Stimulated activated CD8-positive, alpha-beta memory T cell treated with anti-CD3 and anti-CD28 coated beads, Interleukin-15, amount 100 ng/mL, for 1 hour (primary cell): ENCODE results near the gene NRCAM.

ENCODE experiments used
- DNase-seq: peaks from one replicate; pipeline ENCODE4 v3.0.0-alpha.2; 2020; ENCODE audit warnings: low read depth

NRCAM gene

DNA sequence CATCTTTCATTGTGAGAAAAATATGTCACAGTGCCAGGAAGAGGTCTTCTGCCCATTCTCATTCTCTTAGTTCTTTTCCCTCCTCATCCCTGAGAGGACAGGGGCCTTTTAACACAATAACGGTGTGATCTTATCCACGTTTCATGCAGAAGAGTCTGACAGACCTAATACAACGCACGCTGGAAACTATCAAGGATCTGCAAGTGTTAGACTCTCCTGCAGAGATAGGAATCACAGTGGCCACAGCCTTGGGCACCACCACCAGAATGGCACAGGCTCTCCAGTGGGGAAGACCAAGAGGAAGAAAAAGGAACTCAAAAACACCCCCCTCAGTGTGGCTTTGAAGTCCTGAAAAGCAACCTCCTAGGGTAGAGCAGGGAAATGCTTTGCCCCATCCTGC lies 253.5 kb downstream of the NRCAM start:
- DNase-seq: no peak

DNA sequence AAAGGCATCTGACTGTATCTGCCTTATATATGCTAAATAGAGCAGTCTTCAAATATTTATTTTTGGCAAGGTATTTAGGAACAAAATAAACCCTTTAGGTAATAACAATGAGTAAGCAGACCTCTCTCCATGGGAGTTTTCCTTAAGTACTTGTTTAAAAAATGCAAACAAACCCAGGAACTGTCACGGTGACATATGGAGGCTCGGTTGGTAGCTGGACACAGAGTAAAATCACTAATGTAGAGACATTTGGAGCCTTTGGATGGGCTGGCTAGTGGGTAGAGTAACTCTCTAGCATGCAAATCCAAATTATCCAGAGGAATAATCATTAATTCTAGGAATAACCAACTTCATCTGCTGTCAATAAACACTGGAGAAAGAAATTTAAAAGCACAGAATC lies 254.5 kb downstream of the NRCAM start:
- no peak for DNase-seq

DNA sequence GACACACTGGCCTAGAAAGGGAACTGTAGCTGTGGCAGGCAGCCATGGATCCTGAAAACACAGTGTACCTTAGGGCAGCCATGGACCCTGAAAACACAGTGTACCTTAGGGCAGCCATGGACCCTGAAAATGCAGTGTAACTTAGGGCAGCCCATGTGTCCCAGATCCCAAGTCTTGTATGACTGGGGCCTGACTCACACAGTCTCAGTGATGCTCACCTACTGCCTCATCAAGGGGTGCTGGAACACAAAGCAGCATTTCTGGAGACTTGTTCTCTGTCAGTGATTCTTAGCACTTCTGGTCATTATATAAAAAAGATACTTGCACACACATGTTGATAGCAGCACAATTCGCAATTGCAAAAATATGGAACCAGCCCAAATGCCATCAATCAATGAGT lies 255.9 kb downstream of the NRCAM start:
- DNase-seq: no peak

DNA sequence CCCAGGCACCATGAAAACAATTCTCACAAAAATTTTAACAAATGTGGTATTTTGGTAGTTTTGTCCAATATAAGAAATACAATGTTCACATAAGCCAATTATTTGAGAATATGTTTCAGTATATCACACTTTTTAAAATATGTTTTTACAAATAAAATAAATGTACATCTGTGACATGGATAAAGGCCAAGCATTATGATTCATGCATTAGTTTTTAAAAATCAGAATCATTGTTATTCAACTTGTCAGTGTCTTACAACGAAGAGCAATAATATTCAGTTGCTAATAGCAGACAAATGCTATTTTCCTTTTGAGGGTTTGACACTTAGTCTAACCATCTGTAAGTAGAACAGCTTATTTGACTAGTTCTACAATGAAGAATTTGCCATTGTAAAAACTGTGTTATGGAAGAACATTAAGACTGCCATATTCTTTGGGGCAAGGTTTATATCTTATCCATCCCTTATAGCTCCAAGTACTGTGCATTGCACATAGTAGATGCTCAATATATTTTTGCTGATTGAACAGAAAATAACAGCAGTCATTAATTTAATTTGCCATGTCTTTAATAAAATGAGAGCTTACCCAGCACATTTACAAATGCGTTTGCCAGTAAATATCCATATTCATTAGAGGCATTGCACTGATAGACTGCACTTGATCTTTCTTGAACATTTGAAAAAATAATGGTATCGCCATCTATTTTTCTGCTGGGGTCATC lies 258.7 kb downstream of the NRCAM start:
- no peak for DNase-seq

DNA sequence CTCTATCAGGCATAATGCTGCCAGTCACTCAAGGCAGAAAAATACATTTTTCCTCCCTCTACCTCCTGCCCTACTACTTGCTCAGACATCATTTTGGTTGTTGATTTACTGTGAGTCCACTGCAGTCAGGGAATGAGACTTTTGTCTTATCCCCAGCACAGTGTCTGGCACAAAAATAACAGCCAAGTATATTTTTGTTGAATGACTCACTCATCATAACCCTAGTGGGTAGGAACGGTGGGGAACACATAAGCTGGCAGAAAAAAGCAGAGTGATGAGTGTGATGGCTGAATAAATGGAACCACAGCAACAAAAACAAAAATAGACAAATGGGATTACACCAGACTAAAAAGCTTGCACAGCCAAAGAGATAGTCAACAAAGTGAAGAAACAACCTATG lies 260.2 kb downstream of the NRCAM start:
- DNase-seq: no peak

DNA sequence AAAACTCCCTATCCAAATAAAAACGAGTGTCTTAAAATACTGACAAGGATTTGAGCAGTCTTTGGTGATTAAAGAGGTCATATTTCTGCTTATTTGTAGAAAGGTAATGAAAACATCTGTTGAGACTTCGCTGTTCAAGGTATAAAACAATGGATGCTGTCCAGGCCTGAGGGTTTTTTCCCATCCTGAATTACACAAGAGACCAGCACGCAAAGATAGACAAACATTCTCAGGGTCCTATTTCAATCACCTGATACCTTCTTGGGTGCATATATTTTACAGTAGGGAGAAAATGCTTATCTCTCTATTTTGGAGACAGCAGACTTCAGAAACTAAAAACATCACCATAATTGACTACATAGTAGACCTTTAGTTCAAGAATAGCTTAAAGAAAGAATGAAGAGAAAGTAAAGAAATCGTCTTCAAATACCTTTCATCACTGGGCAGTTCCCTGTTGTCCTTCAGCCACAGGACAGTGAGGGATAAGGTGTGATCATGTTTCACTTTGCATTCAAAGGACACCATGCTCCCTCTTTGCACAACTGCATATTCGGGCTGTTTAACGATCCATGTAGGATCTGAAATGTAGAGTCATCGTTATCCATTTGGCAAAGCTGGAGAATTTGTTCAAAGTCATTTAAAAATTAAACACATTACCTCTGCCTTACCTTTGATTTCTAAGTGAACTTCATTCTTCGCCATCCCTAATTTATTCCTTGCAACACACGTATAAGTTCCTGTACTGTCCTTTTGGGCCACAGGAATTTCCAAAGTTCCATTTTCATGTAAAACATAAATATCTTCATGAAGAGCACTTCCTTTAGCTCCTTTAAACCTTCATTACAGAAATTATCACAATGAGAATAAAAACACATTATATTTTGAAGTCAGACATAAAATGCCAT lies 262.4 kb downstream of the NRCAM start:
- no peak for DNase-seq

DNA sequence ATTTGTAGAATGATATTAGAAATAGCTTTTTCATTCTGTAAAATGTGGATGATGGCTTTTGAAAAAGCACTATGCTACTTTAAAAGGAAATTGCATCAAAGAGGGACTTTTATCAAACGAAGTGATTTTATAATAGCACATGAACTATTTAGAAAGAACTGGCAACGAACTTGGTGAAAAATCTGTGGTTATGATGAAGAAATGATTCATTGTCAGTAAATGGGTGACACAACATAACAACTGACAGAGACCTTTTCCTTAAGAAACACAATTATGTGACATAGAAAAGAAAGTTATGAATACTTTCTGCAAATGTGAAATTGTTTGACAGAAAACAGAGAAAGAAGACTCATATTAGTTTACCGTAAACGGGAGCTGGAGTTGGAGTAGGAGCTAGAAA lies 265.3 kb downstream of the NRCAM start:
- DNase-seq: no peak

DNA sequence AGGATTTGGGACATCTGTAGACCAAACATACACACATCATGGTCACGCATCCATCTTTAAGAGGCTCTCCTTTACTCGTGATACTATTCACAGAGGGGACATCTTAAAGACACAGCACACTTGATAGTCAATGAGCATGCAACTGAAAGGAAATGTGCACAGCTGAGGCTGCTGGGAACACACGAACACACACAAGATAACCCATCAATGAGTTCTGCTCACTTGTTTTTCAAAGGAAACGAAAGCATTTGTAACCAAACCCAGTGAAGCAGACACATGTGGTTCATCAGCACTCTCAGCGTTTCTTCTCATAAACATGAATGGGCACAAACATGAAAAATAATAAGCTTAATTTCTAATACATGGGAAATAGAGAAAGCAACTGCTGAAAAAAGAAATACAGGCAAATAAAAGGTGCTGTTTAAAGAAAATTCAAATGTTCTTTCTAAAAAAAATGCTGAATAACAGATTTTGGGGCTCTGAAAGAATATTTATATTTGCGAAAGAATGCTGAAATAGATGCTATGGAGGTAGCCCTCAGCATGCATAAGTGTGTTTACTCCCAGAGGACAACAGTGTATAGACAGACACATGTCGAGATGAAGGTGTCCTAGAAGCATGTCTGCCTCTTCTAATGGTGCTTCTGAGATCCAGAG lies 266.4 kb downstream of the NRCAM start:
- no peak for DNase-seq

DNA sequence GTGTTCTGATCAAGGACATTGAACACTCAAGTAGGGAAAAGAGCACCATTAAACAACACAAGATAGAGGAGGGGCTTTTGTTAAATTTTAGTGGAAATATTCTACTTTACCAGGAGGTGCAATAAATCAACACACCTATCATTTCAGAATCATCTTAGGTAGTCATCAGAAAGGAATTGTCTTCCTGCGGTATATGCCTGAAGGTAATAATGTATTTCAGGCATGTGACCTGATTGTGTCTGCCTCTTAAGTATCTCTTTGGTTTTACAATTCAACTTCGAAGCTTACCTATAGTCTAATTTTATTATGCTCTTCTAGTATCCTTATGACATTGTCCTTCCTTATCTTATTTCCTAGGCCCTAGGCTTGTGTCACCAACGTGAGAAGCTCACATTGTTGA lies 267.5 kb downstream of the NRCAM start:
- DNase-seq: no peak

DNA sequence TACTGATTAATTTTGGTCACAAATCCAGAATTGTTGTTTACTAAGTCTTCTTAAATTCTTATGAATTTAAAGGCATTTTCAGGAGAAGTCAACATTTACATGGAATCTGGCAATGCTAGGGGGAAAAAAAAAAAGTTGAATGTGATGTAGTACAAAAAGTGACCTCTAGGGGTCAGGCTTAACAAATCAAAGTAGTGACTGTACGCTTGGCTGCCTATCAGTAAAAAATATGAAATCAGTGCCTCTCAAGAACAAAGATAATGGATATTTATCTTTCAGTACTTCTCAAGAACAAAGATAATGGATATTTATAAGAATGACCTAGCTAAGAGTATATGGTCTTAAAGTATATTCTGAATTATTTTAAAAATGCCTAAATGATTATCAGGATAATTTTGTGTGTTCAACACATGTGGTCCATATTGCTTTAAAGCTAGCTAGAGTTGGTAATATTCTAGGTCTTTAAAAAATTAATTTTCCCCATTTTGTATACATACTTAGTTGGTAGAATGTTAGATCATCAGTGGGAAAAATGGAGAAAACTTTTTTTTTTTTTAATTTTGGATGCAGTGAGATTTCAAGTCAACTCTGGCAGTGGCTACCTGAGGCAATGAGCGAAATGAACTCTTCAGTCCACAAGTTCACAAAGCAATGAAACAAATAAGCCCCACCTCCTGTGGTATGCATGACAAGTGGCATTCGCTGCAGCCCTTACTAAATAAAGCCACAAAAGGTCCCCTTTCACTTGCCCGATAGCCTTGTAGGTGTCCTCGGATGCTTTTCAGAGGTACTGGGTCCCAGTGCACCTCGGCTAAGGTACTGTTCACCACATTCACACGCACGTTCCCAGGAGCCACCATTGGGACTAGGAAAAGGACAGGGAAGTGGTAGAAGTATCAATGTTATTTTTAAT lies 274.9 kb downstream of the NRCAM start:
- no peak for DNase-seq

DNA sequence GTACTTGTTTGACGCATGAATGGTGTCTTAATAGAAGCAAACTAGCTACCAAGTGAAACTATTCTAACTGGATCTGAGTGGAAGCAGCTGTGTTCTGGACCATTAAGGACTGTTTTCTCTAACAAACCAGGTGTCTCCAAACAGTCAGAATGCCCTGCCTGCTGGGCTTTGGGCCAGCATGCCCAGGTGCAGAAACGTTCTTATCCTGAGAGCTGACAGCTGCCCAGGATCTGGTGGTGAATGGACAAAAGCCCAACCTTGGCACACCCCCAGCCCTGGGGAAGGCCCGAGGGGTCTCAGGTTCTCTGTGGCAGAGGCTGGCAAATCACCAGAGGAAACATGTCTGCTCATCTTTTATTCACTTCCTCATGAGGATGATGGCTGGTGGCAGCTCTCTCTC lies 277.8 kb downstream of the NRCAM start:
- DNase-seq: no peak

DNA sequence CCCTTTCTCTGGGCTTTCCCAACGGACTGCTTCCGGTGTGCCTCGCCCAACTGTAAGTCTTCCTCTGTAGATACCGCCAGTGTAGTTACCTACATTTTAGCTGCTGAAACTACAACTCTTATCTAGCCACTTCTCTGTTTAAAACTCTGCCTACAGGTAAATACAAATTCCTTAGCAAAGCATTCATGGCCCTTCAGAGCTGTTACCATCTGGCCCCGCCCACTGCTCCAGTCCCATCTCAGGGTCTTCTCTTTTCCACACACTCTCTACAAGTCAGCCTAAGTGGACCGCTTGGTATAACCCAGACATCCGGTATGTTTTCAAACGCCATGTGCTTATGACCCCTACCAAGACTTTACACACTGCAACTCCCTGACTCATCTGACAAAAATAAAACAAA lies 285.1 kb downstream of the NRCAM start:
- DNase-seq: no peak

DNA sequence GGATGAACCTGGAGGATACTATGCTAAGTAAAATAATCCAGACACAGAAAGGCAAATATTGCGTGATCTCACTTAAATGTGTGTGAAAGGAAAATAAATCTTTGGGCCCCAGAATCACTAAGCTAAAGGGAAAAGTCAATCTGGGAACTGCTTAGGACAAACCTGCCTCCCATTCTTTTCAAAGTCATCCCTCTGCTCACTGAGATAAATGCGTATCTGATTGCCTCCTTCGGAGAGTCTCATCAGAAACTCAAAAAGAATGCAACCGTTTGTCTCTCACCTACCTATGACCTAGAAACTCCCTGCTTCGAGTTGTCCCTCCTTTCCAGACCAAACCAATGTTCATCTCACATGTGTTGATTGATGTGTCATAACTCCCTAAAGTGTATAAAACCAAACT lies 286.0 kb downstream of the NRCAM start:
- DNase-seq: no peak

DNA sequence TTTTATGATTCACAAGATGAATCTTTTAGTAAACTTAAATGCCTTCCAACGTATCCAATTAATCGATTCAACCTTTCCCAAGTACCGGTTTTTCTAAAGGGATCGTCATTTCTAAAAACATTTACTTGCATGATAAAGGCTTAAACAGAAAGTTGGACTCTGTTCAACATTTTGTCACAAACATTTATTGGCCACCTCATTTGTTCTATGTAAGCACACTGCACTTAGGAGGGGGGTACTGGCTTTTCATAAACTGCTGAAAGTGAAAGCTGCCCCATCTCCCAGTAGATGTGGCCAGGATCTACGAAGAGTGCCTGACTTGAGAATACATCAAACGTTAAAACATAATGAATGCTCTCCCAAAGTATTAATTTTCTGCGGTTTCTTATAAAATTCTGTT lies 288.8 kb downstream of the NRCAM start:
- no peak for DNase-seq

DNA sequence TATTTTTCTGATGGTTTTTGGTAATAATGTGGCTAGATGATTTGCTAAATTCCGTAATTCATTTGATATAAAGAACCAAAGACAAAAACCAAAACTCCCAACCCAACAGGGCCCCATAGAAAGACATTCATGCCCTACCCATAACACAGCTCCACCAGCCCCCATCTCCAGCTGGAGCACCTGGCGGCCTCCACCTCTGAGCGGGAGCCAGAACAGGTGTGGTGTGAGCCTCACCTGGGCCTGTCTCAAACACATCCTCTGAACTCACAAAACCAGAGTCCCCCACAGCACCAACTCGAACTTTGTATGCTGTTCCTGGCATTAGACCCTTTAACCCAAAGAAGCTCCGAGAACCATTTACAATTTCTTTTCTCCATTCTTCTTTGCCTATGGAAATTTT lies 289.5 kb downstream of the NRCAM start:
- DNase-seq: no peak

DNA sequence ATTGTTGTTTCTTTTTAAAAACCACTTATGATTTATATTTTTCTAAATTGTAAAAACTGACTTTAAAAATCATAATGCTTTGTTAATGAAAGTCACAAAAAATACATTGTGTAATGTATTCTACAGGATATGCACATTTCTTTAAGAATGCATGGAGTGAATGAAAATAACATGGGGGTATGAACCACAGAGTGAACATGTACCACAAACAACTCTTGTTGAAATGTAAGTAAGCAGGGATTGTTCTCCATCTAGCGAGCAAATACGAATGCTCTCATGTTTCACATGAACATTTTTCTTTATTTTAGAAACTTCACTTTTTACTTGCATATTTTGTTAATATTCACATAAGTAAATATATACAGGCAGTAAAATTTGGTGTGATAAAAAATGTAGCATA lies 290.5 kb downstream of the NRCAM start:
- DNase-seq: no peak

DNA sequence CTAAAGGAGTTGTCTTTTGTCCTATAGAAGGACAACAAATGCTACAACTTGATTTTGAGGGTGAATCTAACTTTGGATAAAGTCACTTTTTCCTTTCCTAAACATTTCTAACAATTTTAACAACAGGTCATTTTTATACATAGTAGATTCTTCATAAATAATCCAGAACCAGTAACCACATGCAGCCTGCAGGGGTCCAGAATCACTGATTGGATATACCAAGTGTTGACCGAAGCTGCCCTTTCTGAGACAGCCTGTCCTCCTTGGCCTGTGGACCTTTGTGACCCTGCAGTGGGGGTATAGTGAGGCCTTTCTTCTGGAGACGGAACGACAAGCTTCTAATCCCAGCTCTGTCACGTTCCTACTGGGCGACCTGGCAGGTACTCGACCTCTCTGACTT lies 291.3 kb downstream of the NRCAM start:
- no peak for DNase-seq

DNA sequence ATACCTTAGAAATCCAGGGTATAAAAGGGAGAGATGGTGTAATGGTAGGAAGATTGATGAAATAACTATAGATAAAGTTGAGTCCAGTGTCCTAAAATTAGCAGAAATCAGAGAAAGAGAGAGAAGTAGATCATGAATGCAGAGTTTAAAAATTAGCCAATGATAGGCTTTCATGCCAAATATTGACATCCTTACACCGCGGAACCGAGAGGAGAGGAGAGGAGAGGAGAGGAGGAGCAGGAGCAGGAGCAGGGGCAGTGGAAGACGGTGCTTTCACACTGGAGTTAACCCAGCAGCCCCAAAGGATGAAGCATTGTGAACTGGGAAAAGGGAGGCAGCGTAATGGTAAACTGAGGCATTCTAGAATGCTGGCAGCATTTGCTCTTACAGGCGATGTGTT lies 291.9 kb downstream of the NRCAM start:
- no peak for DNase-seq

DNA sequence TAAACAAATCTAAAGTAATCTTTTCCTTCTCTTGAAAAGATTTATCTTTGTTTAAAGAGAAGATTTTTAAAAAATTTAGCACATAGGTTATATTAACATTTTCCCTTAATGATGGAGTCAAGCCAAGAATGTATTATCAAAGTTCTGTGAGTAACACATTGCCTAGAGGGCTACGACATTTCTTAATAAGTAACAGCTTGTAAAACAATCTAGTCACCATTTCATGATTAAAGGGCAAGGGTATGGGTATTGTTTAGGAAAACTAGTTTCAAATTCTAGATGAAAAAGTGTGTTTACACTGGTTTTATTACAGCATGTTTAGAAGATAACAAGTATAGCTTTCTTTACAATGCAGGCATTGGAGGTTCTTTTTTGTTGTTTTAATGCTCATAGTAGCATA lies 297.5 kb downstream of the NRCAM start:
- no peak for DNase-seq

DNA sequence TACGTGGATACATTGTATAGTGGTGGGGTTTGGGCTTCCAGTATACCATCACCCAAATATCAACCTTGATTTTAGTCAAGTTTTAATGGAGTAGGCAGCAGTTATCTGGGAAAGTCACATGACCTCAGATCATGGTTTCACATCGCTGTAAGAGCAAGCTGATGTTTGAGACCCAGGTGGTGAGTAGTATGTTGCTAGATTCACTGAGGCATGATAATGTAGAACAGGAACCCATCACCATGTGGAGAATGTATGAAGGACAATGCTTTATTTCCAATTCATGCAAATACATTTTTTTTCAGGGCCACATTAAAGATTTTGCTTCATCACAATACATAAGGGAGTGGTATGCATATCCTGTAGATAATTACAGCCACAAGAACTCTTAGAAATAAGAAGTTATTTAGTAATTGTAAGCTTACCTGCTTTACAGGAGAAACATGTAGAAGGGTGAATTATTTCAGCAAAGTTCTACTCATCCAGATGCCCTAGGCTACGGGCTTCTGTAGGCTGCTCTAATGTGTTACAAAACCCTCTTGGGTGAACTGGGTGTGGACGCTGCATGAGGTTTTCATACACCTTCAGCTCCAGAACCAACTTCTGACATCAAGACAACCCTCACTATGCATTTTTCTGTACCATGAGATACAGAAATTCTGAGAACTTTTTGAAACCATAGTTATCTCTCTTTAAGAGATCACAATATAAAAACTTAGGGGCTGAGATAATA lies 298.5 kb downstream of the NRCAM start:
- DNase-seq: no peak

DNA sequence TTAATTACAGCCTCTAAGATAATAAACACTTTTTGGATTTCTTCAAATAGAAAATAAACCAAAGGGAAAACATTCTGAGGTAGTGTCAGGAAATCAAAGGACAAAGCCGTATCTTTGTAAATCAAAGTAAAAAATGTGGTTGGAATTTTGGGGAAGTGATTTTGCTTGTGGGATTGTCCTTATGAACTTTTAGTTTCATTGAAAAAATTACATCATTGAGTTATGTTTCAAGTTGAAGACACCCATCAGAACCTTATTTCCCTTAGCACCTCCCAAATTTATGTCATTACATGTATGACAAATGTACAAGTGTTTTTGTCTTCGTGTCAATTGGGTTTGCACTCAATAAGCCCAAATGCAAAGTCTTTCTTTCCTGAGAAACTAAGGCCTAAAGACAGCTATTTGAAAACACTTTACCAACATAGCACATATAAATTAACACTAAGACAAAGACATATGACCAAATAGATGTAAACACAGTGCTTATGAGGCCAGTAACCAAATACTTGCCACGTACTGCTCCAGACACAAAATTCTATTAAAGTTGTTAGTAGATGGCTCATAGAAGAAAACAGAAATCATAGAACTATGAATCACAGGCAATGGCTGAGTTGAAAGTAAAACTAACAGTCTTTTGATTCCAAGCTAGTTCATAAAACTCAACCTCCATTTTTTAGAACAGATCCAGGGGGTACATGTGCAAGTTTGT lies 299.2 kb downstream of the NRCAM start:
- DNase-seq: no peak
